Left renal pelvis (tissue), 4 donors: ENCODE measurements around the gene GPR160. TPM values are rescaled to one million over a fixed set of nuclear protein-coding genes. Genes with fewer than 3 reads are reported as not detected.
"Not testable (repeated sequence)": the region's sequence is repeated elsewhere in the genome, so short reads cannot be mapped to it uniquely, and the experiment has no call there.

ENCODE experiments used
- DNase-seq, 4 donors: peaks; one replicate each; pipeline ENCODE4 v3.0.0-alpha.2; 2013; ENCODE audit warnings: low read depth in 4 of 4, low spot score in 3 of 4
- polyA plus RNA-seq, 4 donors: library from polyadenylated mRNA; unstranded; fragments of 120-200 nt; gene quantifications; one replicate each; pipeline ENCODE4 v1.2.1, GENCODE V29; 2013; ENCODE audit not compliant: insufficient read length in 4 of 4

Gene GPR160, protein sequence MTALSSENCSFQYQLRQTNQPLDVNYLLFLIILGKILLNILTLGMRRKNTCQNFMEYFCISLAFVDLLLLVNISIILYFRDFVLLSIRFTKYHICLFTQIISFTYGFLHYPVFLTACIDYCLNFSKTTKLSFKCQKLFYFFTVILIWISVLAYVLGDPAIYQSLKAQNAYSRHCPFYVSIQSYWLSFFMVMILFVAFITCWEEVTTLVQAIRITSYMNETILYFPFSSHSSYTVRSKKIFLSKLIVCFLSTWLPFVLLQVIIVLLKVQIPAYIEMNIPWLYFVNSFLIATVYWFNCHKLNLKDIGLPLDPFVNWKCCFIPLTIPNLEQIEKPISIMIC
- 10 to 100 TPM in 3 of 4 donors, 1 to 10 TPM in 1; 2.9 to 45.7 (median 40.6) TPM for polyA plus RNA-seq

DNA sequence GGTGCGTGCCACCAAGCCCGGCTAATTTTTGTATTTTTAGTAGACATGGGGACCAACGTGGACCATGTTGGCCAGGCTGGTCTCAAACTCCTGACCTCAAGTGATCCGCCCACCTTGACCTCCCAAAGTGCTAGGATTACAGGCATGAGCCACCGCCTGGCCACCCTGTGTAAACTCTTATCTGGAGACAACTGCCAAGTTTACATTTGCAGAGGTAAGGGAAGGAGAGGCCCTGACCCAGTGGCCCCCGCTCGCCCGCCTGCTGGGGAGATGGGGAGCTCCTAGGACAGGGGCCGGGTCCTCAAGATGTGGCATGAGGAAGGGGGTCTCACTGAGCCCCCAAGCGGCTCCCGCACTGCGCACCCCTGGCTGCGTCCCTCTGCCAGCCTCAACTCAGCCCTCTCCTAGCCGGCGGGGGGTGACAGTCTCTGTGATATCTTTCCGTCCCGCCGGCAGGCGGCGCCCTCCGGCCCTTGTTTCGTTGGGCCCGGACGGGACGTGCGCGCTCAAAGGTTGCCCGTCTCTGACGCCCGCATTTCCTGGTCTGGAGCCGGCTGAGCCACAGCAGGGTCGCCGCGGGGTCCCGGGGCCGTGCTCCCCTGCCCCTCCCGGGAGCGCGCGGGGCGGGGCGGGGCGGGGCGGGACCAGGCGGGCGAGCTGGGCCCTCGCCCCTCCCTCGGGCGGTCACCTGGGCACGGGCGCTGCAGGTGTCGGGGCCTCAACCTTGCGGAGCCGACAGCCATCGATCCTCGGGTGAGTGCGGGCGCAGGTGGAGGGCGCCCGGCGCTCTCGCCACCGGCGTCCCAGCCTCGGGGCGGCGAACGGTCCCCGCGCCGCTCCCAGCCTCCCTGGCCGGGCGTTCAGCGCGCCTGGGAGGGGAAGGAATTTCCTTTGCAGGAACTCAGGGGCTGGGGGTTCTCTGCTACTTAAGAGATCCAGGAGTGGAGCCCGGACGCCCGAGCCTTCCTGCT lies at the start of gene GPR160:
Gene GPR160 (plus strand): TSS at position 533 of the 971 bp plus-strand sequence. CDS start 45,978 bp downstream, outside the sequence.
- DNase-seq: peak in 1 of 4 donors; percentile 60

DNA sequence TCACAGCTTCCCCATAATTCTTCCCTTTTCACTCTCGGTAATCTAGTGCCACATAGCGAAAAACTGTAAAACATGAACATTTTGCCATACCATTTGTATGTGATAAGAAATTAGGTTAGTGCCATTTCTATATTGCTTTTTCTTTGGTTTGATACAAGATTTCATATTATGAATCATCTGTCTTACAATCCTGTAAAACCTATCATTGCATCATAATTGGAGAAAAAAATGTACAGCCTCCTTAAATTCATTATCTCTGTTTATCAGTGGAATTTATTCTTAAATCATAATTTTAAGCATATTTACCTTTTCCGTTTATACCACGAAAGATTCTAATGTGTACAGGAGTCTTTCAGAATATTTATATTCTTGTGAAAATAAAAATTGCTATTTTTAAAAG lies 47.4 kb upstream of the GPR160 start:
- DNase-seq: no peak

DNA sequence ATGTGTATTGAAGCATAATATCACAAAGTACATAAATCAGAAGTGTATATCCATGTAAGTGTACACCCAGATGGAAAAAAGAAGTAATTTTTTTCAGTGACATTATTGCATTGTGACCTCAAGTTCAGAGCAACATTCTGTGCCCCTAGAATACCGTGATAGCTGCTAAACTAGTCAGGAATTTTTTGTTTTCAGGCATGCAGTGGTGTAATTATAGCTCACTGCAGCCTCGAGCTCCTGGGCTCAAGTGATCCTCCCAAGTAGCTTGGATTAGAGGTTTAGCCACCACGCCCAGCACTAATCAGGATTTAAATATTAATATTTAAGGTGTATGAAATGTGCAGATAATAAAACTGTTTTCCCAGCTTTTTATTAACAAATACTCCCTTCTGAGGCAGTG lies 45.6 kb upstream of the GPR160 start:
- no peak for DNase-seq

DNA sequence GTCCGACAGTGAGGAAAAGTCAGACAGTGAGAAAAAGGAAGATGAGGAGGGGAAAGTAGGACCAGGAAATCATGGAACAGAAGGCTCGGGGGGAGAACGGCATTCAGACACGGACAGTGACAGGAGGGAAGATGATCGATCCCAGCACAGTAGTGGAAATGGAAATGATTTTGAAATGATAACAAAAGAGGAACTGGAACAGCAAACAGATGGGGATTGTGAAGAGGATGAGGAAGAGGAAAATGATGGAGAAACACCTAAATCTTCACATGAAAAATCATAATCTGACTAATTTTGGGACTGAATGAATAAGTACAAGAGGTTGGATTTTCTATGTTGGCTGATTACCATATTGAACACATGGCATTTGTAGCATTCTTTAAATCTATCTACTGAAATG lies 45.0 kb upstream of the GPR160 start:
- no peak for DNase-seq

DNA sequence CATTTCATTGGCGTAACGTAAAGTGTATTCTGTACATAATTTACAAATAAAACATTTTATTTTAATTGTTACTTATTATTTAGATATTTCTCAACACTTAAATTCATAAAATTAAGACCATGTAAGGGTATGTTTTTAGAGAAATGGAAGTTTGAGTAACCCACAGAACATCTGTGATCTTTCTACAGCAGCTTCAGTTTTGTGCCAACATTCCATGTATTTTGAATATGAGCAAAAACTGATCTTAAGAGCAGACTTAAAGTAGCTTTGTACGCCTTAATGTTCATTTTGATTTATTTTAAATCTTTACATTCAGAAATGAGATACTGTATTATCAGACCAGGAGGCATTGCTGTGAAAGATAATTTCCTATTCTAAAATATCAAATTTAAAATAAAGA lies 44.0 kb upstream of the GPR160 start:
- no peak for DNase-seq

DNA sequence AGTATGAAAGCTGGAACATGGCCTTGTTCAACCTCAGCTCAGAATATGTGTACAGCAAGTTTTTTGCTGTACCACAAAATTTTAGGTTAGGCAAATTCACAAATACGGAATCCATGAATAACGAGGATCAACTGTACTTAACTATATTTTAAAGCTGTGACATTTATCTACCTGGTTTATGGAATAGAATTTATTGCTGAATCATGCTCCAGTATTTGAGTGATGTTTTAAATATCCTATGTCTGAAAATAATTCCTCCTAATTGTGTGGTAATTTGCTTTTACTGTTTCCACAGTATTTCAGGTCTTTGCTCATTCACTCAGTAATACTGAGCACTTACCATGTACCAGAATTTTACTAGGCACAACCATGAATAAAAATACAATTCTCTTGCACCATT lies 41.7 kb upstream of the GPR160 start:
- DNase-seq: no peak

DNA sequence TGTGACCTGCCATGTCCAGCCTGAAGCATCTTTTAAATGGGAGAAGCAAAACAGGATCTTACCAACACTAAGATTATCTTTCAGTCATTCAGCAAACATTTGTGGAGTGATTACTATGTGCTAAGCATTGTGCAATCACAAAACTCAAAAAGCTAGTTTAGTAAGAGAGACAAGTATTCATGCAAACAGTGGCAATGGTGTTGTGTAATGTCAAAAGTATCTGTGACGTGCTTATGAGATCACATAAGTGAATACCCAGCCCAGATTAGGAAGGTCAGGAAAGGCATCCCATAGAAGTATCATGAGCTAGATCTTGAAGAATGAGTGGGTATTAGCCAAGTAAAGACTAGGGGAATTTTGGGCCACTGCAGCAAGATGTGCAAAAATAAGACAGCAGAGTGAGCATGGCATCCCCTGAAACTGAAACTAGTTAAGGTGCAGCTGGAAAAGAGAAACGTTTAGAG lies 39.1 kb upstream of the GPR160 start:
- DNase-seq: no peak

DNA sequence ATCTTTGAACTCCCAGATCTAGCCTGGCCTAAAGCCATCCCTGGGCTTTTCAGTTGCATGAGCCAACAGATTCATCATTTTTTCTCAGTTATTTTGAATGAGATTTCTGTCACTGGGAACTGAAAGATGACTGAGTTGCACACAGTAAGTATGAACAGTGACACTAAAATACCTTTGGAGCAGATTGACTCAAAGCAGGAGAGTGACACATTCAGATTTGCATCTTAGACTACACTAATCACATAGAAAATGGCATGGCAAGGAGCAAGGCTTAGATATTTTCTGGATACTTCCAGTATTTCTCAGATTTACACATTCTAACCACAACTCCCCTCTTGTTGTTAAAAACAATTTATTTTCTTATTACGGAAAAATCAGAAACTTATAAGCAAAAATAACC lies 38.4 kb upstream of the GPR160 start:
- DNase-seq: no peak

DNA sequence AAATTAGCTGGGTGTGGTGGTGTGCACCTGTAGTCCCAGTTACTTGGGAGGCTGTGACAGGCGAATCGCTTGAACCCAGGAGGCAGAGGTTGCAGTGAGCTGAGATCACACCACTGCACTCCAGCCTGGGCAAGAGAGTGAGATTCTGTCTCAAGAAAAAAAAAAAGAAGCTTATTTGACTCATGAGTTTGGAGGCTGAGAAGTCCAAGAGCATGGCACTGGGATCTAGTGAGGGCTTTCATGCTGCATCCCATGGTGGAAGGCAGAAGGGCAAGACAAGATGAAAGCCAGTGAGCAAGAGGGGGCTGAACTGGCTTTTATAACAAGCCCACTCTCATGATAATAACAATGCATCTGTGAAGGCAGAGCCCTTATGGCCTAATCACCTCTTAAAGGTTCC lies 37.7 kb upstream of the GPR160 start:
- no peak for DNase-seq

DNA sequence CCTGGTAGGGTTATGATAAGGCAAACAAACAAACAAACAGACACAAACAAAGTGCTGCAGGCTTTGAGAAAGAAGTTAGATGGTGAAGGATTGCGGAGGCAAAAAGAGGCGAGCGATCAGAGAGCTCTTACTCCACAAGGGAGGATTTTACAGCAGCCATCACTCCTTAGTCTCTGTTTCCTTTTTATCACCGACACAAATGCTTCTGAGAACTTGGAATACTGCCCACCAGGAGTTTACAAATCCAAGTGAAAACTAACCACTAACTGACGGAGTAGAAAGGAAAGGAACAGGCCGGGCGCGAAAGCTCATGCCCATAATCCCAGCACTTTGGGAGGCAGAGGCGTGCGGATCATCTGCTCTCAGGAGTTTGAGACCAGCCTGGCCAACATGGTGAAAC lies 35.6 kb upstream of the GPR160 start:
- no peak for DNase-seq

DNA sequence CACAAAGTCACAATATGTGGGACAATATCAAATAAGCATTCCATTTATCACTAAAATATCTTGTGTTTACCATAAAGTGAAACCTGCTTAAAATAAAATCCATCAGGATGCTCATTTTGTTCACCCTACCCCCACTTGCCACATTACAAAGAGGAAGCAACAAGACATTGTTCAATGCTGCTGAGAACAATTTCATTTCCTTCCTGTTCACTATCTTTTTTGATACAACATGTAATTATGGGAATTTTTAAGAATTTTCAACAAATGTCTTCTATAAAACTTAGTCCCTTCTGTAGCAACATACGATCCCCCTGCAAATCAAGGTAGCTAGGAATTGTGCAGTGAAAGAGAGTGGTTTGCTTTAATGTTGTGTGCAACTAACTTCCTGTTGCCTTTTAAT lies 34.9 kb upstream of the GPR160 start:
- no peak for DNase-seq

DNA sequence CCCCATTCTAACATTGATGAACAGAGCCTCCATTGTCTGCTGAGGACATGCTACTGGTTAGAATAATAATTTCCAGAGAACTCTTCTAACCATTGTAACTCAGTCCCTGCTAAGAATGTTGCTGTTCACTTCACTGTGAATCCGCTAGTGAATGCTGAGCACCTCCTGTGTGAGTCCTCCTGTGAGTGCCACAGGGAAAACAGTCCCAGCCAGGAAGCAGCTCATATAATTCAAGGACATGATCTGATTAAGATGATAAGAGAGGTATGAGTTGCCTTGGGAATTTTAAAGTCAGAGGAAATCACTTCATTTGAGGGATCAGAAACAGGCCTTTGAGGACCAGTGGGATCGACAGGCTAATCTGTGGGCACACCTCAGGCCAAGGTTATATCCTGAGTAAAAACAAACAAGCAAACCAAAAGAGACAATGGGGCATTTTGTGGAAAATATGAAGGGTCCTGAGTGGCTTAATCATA lies 33.9 kb upstream of the GPR160 start:
- no peak for DNase-seq

DNA sequence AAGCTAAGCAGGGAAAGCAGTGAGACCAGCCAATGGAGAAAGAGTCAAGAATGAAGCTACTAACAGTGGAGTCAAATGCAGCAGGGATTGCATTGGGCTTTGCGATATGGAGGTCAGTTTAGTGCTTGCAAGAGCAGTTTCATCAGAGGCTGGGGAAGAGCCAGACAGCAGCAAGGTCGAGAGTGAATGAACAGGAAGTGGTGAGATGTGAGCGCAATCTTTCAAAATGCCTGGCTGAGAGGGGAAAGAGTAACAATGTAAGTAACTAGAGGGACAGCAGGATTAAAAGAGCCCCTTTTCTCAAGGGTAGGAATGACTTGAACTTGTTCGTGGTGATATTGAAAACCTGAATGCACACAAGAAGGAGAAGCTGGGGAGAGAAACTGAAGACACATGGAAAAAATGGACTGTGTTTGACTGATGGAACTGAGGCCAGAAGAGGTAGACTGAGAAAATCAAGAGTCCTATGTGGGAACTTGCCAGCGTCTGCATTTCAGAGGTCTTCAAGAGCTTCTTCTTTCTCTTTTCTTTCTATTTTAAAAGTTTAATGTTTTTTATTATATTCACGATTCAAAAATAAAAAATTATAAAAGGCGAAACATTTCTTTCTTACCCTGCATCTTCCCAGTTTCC lies 30.6 kb upstream of the GPR160 start:
- DNase-seq: no peak

DNA sequence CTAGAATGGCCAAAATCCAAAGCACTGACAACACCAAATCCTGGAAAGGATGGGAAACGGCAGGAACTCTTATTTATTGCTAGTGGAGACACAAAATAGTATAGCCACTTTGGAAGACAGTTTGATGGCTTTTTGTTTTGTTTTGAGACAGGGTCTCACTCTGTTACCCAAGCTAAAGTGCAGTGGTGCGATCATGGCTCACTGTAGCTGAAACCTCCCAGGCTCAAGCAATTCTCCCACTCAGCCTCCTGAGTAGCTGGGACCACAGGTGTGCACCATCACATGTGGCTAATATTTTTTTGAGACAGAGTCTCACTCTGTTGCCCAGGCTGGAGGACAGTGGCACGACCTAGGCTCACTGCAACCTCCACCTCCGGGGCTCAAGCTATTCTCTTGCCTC lies 27.3 kb upstream of the GPR160 start:
- DNase-seq: no peak

DNA sequence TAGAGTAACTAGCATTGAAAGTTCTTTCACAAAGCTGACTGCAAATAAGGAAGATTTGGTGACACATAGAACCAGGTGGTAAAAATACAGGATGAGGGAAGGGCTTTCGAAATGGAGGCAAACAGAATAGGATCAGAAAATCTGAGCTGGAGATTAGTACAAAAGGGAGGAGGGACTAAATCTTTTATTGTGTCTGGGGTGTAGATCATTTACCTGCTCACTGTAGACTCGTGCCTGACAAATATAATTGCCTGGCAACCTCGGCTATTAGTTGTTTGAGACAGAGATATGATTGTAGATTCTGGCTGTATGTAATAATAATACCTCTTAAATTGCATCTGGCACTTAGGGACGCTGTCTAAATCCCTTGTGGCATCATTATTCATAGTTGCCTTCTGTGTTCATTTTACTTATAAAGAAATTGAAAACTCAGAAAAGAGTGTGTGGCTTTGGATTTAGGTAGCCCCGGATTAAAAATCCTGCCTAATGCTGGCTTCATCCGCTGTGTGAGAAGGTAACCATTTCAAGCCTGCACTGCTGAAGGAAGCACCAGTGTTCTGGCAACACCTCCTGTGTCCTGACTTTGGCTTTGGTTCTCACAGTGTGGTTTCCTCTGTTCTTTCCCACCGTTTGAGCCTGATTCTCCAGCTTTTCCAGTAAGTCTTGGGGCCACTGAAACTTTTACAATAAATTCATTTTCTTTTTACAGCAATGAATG lies 25.0 kb upstream of the GPR160 start:
- no peak for DNase-seq

DNA sequence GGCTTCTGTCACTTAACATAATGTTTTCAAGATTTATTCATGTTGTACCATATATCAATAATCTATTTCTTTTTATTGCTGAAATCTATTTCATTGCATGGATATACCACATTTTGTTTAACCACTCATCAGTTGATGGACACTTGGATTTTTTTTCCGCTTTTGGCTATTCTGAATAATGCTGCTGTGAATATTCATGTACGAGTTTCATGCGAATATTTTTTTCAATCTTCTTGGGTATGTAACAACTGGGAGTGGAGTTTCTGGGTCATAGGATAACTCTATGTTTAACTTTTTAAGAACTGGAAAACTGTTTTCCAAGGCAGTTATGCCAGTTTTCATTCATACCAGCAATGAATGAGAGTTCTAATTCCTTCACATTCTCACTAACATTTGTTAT lies 21.7 kb upstream of the GPR160 start:
- DNase-seq: no peak

DNA sequence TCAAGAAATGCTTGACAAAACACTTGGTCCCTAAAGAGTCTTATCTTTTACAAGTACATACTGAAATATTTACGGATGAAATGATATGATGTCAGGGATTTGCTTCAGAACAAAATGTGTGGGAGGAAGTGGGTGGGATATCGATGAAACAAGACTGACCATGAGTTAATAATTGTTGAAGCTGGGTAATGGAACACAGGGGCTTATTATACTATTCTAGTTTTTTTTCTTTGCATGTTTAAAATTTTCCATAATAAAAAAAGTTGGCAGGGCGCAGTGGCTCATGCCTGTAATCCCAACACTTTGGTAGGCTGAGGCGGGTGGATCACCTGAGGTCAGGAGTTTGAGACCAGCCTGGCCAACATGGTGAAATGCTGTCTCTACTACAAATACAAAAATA lies 18.5 kb upstream of the GPR160 start:
- DNase-seq: not testable (repeated sequence)

DNA sequence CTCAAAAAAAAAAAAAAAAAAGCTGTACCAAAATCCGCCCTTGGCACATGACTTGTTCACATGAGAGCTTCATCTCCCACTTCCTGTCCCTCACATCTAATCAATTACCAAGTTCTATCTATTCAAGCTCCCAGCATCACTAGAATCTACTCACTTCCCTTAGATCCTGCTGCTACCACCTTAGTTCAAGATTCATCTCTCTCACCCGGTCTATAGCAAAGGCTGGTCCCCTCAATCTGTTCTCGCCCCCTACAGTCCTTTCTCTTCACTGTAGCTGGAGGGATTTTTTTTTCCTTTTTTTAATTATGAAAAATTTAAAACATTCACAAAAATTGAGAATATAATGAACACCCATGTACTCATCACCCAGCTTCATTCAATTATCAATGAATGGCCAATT lies 16.7 kb upstream of the GPR160 start:
- no peak for DNase-seq

DNA sequence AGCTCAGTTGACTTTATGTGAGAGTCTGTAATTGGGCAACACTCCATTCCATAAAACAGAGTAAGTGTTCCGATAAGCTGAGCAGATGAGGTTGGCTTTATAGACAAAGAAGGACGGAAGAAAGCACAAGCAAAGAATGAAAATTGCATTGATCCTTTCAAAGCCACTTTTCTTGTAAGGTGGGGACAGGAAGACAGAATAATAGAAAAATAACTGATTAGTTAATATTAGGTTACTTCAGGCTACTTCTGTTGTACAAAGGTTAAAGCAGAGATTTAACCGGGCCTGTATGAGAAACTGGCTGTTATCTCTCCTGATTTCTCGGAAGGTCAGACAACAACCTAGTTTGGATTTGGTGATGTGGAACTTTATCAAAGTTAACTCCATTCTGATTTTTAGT lies 15.5 kb upstream of the GPR160 start:
- no peak for DNase-seq

DNA sequence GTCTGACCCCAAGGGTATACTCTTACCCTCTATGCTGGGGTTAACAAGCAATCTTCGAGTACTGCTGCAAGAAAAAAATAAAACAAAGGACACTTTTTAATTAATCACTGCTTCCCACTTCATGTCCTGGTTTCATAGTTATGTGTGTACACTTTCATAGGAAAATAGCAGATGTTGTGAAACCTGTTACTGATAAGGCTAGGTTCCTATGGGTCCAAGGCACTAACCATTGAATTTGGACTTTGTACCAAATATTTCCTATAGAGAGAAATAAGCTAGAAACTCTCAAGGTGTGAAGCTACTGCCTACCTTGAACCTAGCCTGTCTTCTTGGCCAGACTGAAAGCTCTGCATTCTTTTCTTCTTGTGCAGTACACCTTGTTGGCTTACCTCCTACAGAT lies 14.6 kb upstream of the GPR160 start:
- DNase-seq: no peak
